Ishikawa (cell line): ENCODE data around the gene C7orf57.

Experiments used
- CEBPB ChIP-seq: IDR thresholded peaks from 2 replicates; pipeline ENCODE4 v1.6.1; 2012
- CREB1 ChIP-seq: IDR thresholded peaks from 2 replicates; pipeline ENCODE4 v1.6.1; 2012; ENCODE audit warnings: low read depth
- EP300 ChIP-seq: IDR thresholded peaks from 2 replicates; pipeline ENCODE4 v1.6.1; 2012; ENCODE audit warnings: borderline replicate concordance
- NFIC ChIP-seq: IDR thresholded peaks from 2 replicates; pipeline ENCODE4 v1.6.1; 2012
- RAD21 ChIP-seq: IDR thresholded peaks from 2 replicates; pipeline ENCODE4 v1.6.1; 2012; ENCODE audit warnings: low read depth
- TAF1 ChIP-seq: IDR thresholded peaks from 2 replicates; pipeline ENCODE4 v1.6.1; 2012; ENCODE audit warnings: low read depth, mild to moderate bottlenecking
- TCF12 ChIP-seq: IDR thresholded peaks from 2 replicates; pipeline ENCODE4 v1.6.1; 2012; ENCODE audit warnings: low read depth
- TEAD4 ChIP-seq: IDR thresholded peaks from 2 replicates; pipeline ENCODE4 v1.6.1; 2012
- YY1 ChIP-seq: IDR thresholded peaks from 2 replicates; pipeline ENCODE4 v1.6.1; 2012; ENCODE audit warnings: low read depth
- TF ChIP-seq, protein P1 (sequence below): IDR thresholded peaks from 2 replicates; pipeline ENCODE4 v1.6.1; 2012; ENCODE audit warnings: low read depth, mild to moderate bottlenecking

DNA sequence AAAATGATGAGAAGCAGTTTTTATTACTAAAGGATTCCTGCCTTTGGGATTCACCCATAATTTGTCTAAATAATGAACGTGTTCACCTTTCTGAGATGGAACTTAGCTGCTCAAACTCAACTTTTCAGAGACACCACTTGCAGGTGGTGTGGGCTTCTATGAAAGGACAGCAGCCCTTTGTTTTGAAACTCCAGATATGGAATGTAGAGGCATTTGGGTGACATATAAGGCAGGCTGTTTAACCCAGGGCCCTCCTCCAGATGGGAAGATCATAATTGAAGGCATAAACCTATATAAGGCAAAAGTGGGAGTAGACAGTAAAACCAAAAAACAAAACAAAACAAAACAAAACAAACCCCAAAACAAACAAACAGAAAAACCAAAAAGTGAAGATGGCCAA, 44.1 kb upstream of the C7orf57 start:
- TF ChIP-seq NFIC (no peak), CREB1 (no peak), EP300 (no peak), TAF1 (no peak), CEBPB (no peak), YY1 (no peak), RAD21 (no peak), TEAD4 (no peak), TCF12 (no peak)
- TF ChIP-seq, protein P1, sequence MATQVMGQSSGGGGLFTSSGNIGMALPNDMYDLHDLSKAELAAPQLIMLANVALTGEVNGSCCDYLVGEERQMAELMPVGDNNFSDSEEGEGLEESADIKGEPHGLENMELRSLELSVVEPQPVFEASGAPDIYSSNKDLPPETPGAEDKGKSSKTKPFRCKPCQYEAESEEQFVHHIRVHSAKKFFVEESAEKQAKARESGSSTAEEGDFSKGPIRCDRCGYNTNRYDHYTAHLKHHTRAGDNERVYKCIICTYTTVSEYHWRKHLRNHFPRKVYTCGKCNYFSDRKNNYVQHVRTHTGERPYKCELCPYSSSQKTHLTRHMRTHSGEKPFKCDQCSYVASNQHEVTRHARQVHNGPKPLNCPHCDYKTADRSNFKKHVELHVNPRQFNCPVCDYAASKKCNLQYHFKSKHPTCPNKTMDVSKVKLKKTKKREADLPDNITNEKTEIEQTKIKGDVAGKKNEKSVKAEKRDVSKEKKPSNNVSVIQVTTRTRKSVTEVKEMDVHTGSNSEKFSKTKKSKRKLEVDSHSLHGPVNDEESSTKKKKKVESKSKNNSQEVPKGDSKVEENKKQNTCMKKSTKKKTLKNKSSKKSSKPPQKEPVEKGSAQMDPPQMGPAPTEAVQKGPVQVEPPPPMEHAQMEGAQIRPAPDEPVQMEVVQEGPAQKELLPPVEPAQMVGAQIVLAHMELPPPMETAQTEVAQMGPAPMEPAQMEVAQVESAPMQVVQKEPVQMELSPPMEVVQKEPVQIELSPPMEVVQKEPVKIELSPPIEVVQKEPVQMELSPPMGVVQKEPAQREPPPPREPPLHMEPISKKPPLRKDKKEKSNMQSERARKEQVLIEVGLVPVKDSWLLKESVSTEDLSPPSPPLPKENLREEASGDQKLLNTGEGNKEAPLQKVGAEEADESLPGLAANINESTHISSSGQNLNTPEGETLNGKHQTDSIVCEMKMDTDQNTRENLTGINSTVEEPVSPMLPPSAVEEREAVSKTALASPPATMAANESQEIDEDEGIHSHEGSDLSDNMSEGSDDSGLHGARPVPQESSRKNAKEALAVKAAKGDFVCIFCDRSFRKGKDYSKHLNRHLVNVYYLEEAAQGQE, result no peak
